ENCODE results near the gene LPP.

DNA sequence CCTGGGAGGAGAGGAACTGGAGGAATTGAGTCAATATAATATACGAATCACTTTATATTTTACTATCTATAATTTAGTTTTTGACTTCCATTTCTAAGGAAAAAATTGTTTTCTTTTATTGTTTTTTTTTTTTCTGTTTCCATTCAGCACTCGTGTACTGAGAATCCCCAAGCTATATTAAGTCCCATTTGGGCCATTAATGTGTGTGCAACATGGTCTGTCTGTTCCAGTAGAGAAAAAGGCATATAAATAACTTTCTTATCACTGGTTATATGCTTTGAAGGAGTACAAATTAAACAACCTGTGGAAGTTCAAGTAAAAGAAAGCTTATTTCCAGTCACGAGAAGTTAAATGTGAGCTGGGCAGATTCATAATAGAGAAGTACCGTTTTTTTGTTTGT is 518.9 kb downstream of the LPP start:
- TF ChIP-seq POLR2A (IDR thresholded peaks at IDR 0.05) = no peak
- no peak for TF ChIP-seq CTCF (IDR thresholded peaks at IDR 0.05)
